SU-DHL-6 (cell line): ENCODE measurements around the gene GDF10.

Experiments
- EZH2phosphoT487 ChIP-seq: fragments of 200-600 bp; sonication (generic), shearing (Covaris generic); conservative IDR thresholded peaks from 2 replicates; pipeline ENCODE4 v1.6.1; 2018; ENCODE audit warnings: mild to moderate bottlenecking, antibody characterized with exemption, low read length, moderate library complexity, mixed read lengths
- TF ChIP-seq, protein P1 (sequence below): fragments of 200-600 bp; sonication (generic); IDR thresholded peaks from one replicate; pipeline ENCODE4 v1.5.1; 2017; ENCODE audit warnings: antibody characterized with exemption, mild to moderate bottlenecking, low read length, moderate library complexity; ENCODE audit not compliant: insufficient read depth, poor library complexity, severe bottlenecking

DNA sequence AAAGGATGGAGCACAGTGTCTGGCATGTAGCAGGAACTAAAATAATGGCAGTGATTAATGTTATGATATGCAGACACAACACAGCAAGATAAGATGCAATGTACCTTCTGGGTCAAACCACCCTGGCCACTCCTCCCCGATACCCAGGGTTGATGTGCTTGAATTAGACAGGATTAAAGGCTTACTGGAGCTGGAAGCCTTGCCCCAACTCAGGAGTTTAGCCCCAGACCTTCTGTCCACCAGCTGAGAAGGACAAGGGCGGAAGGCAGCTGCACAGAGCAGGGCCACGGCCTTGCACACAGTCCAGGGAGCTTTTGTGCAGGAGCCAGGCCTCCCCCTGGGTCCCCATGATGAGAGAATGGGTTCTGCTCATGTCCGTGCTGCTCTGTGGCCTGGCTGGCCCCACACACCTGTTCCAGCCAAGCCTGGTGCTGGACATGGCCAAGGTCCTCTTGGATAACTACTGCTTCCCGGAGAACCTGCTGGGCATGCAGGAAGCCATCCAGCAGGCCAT lies 48.2 kb downstream of the GDF10 start, which contains the start of gene RBP3:
- TF ChIP-seq, protein P1, sequence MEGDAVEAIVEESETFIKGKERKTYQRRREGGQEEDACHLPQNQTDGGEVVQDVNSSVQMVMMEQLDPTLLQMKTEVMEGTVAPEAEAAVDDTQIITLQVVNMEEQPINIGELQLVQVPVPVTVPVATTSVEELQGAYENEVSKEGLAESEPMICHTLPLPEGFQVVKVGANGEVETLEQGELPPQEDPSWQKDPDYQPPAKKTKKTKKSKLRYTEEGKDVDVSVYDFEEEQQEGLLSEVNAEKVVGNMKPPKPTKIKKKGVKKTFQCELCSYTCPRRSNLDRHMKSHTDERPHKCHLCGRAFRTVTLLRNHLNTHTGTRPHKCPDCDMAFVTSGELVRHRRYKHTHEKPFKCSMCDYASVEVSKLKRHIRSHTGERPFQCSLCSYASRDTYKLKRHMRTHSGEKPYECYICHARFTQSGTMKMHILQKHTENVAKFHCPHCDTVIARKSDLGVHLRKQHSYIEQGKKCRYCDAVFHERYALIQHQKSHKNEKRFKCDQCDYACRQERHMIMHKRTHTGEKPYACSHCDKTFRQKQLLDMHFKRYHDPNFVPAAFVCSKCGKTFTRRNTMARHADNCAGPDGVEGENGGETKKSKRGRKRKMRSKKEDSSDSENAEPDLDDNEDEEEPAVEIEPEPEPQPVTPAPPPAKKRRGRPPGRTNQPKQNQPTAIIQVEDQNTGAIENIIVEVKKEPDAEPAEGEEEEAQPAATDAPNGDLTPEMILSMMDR, result no peak
- no peak for TF ChIP-seq EZH2phosphoT487
